CD4-positive, alpha-beta T cell (primary cell): ENCODE data around the gene PLP2. TPM values are rescaled to one million over a fixed set of nuclear protein-coding genes. Genes with fewer than 3 reads are reported as not detected.

Experiments used
- ATAC-seq: fragments of 200-7000 bp; cut with Tn5 transposase; one replicate; pipeline ENCODE4 v1.10.0; 2022; ENCODE audit warnings: mild to moderate bottlenecking; ENCODE audit not compliant: poor library complexity
- CTCF ChIA-PET: fragments of 350-600 bp; sonication (Branson Sonifier 250); formaldehyde crosslinking; loops from one replicate; lab custom pipeline; 2021; ENCODE audit warnings: antibody characterized with exemption, inconsistent platforms; lab: Charles Lee
- POLR2A ChIA-PET: fragments of 350-600 bp; sonication (Branson Sonifier 250); formaldehyde crosslinking; loops from one replicate; lab custom pipeline; 2021; ENCODE audit warnings: antibody characterized with exemption, inconsistent platforms; lab: Charles Lee
- DNase-seq, 14 experiments: peaks; one replicate each; pipeline ENCODE4 v3.0.0-alpha.2; 2013 to 2020; ENCODE audit warnings: mixed read lengths in 2 of 14
- H3K27ac ChIP-seq, 2 donors: one replicate each; pipeline versions ENCODE4 v1.5.1 to v1.7.0; 2013; ENCODE audit warnings: low read length in 2 of 2, low read depth in 1 of 2, mild to moderate bottlenecking in 1 of 2
- H3K27me3 ChIP-seq, 2 experiments: 1 replicate in 1 of 2; 2 replicates in 1 of 2; pipeline versions ENCODE4 v1.6.1 to v1.7.0; 2013; ENCODE audit warnings: low read length in 2 of 2, control low read depth in 1 of 2, mild to moderate bottlenecking in 1 of 2, moderate library complexity in 1 of 2; ENCODE audit not compliant: insufficient read depth in 2 of 2, control insufficient read depth in 1 of 2
- H3K36me3 ChIP-seq: one replicate; pipeline ENCODE4 v1.6.1; 2013; ENCODE audit warnings: low read length, control low read depth; ENCODE audit not compliant: insufficient read depth
- H3K4me1 ChIP-seq: one replicate; pipeline ENCODE4 v1.6.1; 2013; ENCODE audit warnings: low read length, control low read depth; ENCODE audit not compliant: insufficient read depth
- H3K4me3 ChIP-seq: one replicate; pipeline ENCODE4 v1.5.1; 2013; ENCODE audit warnings: mild to moderate bottlenecking, low read length, moderate library complexity
- H3K9me3 ChIP-seq, 2 experiments: 1 replicate in 1 of 2; 2 replicates in 1 of 2; pipeline versions ENCODE4 v1.6.1 to v1.7.0; 2013; ENCODE audit warnings: low read length in 2 of 2, mild to moderate bottlenecking in 2 of 2, control low read depth in 1 of 2, moderate library complexity in 1 of 2; ENCODE audit not compliant: control insufficient read depth in 1 of 2, insufficient read depth in 1 of 2
- H3K27ac Mint-ChIP-seq: one replicate; pipeline ENCODE4 v1.8.0; 2020; ENCODE audit warnings: mixed read lengths
- H3K27me3 Mint-ChIP-seq: one replicate; pipeline ENCODE4 v1.8.0; 2021; ENCODE audit warnings: mixed read lengths
- H3K36me3 Mint-ChIP-seq: one replicate; pipeline ENCODE4 v1.8.0; 2021; ENCODE audit warnings: low read depth, mixed read lengths
- H3K4me1 Mint-ChIP-seq: one replicate; pipeline ENCODE4 v1.8.0; 2021; ENCODE audit warnings: low read depth, mixed read lengths
- H3K4me3 Mint-ChIP-seq: one replicate; pipeline ENCODE4 v1.8.0; 2020; ENCODE audit warnings: mild to moderate bottlenecking, mixed read lengths
- H3K9me3 Mint-ChIP-seq: one replicate; pipeline ENCODE4 v1.8.0; 2020; ENCODE audit warnings: mixed read lengths
- intact Hi-C, 2 experiments: fragments of 100-400 bp; cut with DNase I in 1 of 2; cut with micrococcal nuclease in 1 of 2; formaldehyde crosslinking; loops; one replicate each; pipeline versions ENCODE4 v1.15.1 to v1.9.0; 2023 to 2025; cut with DNase I, micrococcal nuclease
- total RNA-seq, 174 experiments: library from RNA in 2 of 174; stranded (reverse) in 2 of 174; gene quantifications; one replicate each; pipeline ENCODE4 v1.2.3 and lab custom pipeline; 2021 to 2026
- TF ChIP-seq, protein P1 (sequence below): fragments of 200-600 bp; IDR thresholded peaks from one replicate; pipeline ENCODE4 v1.8.0; 2022; ENCODE audit warnings: antibody characterized with exemption, mild to moderate bottlenecking

PLP2 gene
- total RNA-seq, 2 experiments from 2014 or later = 124 to 128 TPM

DNA sequence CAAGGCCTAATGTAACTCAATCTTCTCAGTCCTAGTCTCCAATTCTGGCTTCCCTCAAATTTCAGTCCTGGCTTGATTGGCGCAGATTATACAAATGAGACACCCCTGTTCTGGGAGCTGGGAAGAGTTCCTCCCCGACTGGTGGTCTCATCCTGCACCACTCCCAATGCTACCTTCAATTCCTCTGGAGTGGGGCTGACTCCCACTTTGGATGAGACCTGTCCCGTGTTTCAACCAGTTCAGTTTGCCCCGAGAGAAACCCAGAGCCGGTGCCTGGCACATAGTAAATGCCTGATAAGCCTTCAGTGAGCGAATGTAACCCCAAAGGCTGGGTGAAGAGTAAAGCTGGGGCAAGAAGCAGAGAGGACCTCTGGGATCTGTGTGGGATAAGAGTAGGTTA is 32.3 kb downstream of the PLP2 start:
- Mint-ChIP-seq H3K36me3 (no peaks in the 10 kb centered on the region), H3K4me1 (peaks cover 7% of the 10 kb centered on the region), H3K9me3 (no peaks in the 10 kb centered on the region), H3K27ac (no peak overlapping the region), H3K27me3 (no peaks in the 10 kb centered on the region), H3K4me3 (no peak overlapping the region)
- TF ChIP-seq, protein P1, sequence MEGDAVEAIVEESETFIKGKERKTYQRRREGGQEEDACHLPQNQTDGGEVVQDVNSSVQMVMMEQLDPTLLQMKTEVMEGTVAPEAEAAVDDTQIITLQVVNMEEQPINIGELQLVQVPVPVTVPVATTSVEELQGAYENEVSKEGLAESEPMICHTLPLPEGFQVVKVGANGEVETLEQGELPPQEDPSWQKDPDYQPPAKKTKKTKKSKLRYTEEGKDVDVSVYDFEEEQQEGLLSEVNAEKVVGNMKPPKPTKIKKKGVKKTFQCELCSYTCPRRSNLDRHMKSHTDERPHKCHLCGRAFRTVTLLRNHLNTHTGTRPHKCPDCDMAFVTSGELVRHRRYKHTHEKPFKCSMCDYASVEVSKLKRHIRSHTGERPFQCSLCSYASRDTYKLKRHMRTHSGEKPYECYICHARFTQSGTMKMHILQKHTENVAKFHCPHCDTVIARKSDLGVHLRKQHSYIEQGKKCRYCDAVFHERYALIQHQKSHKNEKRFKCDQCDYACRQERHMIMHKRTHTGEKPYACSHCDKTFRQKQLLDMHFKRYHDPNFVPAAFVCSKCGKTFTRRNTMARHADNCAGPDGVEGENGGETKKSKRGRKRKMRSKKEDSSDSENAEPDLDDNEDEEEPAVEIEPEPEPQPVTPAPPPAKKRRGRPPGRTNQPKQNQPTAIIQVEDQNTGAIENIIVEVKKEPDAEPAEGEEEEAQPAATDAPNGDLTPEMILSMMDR = no peak
- ChIA-PET CTCF (no interaction called here), POLR2A (no interaction called here)
- peaks cover 17% of the 10 kb centered on the region for H3K4me1 ChIP-seq
- no peak overlapping the region for H3K4me3 ChIP-seq
- no peaks in the 10 kb centered on the region for H3K36me3 ChIP-seq
- H3K9me3 ChIP-seq = no peaks in the 10 kb centered on the region
- H3K27ac ChIP-seq = no peak overlapping the region
- intact Hi-C loops = loop anchor here in 1 of 2 experiments (5.0 kb wide), 1 partner anchor 63 kb away; the partner anchor contains the start of gene PPP1R3F
- H3K27me3 ChIP-seq = peaks cover 0 to 2% of the 10 kb centered on the region in 2 experiments
- no peak for DNase-seq
- ATAC-seq = no peak

GRCh38 chrX:49204709-49205108 is 33.0 kb downstream of the PLP2 start:
- H3K27me3 ChIP-seq = no peaks in the 10 kb centered on the region
- ChIA-PET POLR2A (no interaction called here), CTCF (no interaction called here)
- Mint-ChIP-seq H3K27me3 (no peaks in the 10 kb centered on the region), H3K9me3 (no peaks in the 10 kb centered on the region), H3K27ac (no peak overlapping the region), H3K4me3 (no peak overlapping the region), H3K36me3 (no peaks in the 10 kb centered on the region), H3K4me1 (peaks cover 7% of the 10 kb centered on the region)
- no peak overlapping the region for H3K4me3 ChIP-seq
- H3K4me1 ChIP-seq = peaks cover 10% of the 10 kb centered on the region
- intact Hi-C loops = loop anchor here in 1 of 2 experiments (5.0 kb wide), 1 partner anchor 63 kb away; the partner anchor contains the start of gene PPP1R3F
- H3K27ac ChIP-seq = no peak overlapping the region
- H3K9me3 ChIP-seq = no peaks in the 10 kb centered on the region
- TF ChIP-seq, protein P1 = no peak
- H3K36me3 ChIP-seq = no peaks in the 10 kb centered on the region
- DNase-seq = no peak
- ATAC-seq = no peak

GRCh38 chrX:49205443-49205842 is 33.7 kb downstream of the PLP2 start:
- intact Hi-C loops = no loop called here
- DNase-seq = no peak
- peaks cover 4% of the 10 kb centered on the region for H3K4me1 Mint-ChIP-seq
- no peaks in the 10 kb centered on the region for H3K27me3 Mint-ChIP-seq
- H3K4me3 ChIP-seq = no peak overlapping the region
- H3K4me1 ChIP-seq = peaks cover 6% of the 10 kb centered on the region
- no peaks in the 10 kb centered on the region for H3K36me3 Mint-ChIP-seq
- no peak overlapping the region for H3K27ac ChIP-seq
- ChIA-PET POLR2A (interaction anchor here (0.6 kb wide), 1 partner anchor 30 kb away, joined by 3 read pairs; the partner anchor contains the start of gene CCDC22), CTCF (interaction anchor here (0.6 kb wide), 1 partner anchor 36 kb away, joined by 3 read pairs; no protein-coding TSS in a partner anchor)
- no peak overlapping the region for H3K27ac Mint-ChIP-seq
- no peaks in the 10 kb centered on the region for H3K36me3 ChIP-seq
- TF ChIP-seq, protein P1 = no peak
- H3K9me3 ChIP-seq = no peaks in the 10 kb centered on the region
- no peaks in the 10 kb centered on the region for H3K27me3 ChIP-seq
- ATAC-seq = no peak
- H3K4me3 Mint-ChIP-seq = no peak overlapping the region
- H3K9me3 Mint-ChIP-seq = no peaks in the 10 kb centered on the region
